ENCODE measurements around the gene MLEC. TPM values are rescaled to one million over a fixed set of nuclear protein-coding genes. Genes with fewer than 3 reads are reported as not detected.

MLEC gene
- total RNA-seq, 1 donor from 2014 or later, result 50.8 TPM

GRCh38 chr12:120750806-120751205 is 63.9 kb downstream of the MLEC start:
- peaks cover 2% of the 10 kb centered on the region for H3K27me3 Mint-ChIP-seq (ENCODE audit: unreplicated experiment)

GRCh38 chr12:120751389-120751788 is 64.4 kb downstream of the MLEC start:
- Mint-ChIP-seq H3K27me3 (ENCODE audit: unreplicated experiment) (peaks cover 2% of the 10 kb centered on the region), H3K27ac (ENCODE audit: unreplicated experiment) (no peak overlapping the region), H3K36me3 (ENCODE audit: unreplicated experiment) (peaks cover 7% of the 10 kb centered on the region), H3K9me3 (ENCODE audit: unreplicated experiment) (peaks cover 6% of the 10 kb centered on the region), H3K4me1 (ENCODE audit: low read depth, unreplicated experiment) (no peaks in the 10 kb centered on the region), H3K4me3 (ENCODE audit: unreplicated experiment) (no peak overlapping the region)
- no peak for TF ChIP-seq CTCF (IDR thresholded peaks at IDR 0.05; ENCODE audit: partially characterized antibody, unreplicated experiment)
- no peak for DNase-seq

More at GRCh38 chr12:120750806-120751205, 63.9 kb downstream of the MLEC start:
- TF ChIP-seq CTCF (IDR thresholded peaks at IDR 0.05; ENCODE audit: partially characterized antibody, unreplicated experiment), result no peak
- no peak overlapping the region for H3K27ac Mint-ChIP-seq (ENCODE audit: unreplicated experiment)
- H3K9me3 Mint-ChIP-seq (ENCODE audit: unreplicated experiment), result peaks cover 6% of the 10 kb centered on the region
- no peak for DNase-seq
- H3K4me3 Mint-ChIP-seq (ENCODE audit: unreplicated experiment), result no peak overlapping the region
- peaks cover 7% of the 10 kb centered on the region for H3K36me3 Mint-ChIP-seq (ENCODE audit: unreplicated experiment)
- H3K4me1 Mint-ChIP-seq (ENCODE audit: low read depth, unreplicated experiment), result no peaks in the 10 kb centered on the region

Other genes with a start within 250 kb of the MLEC start
- 405 TPM for gene COX6A1, start 249.0 kb upstream of the MLEC start, total RNA-seq (ENCODE audit: unreplicated experiment)
- 25.2 TPM for gene TRIAP1, start 240.8 kb upstream of the MLEC start, total RNA-seq (ENCODE audit: unreplicated experiment)
- gene GATC, start 240.7 kb upstream of the MLEC start, total RNA-seq (ENCODE audit: unreplicated experiment), result 16.8 TPM
- 210 TPM for gene SRSF9, start 217.4 kb upstream of the MLEC start, total RNA-seq (ENCODE audit: unreplicated experiment)
- 403 TPM for gene DYNLL1, start 191.0 kb upstream of the MLEC start, total RNA-seq (ENCODE audit: unreplicated experiment)
- gene COQ5, start 158.0 kb upstream of the MLEC start, total RNA-seq (ENCODE audit: unreplicated experiment), result 32.0 TPM
- gene RNF10, start 152.8 kb upstream of the MLEC start, total RNA-seq (ENCODE audit: unreplicated experiment), result 188 TPM
- gene POP5, start 105.7 kb upstream of the MLEC start, total RNA-seq (ENCODE audit: unreplicated experiment), result 29.2 TPM
- gene CABP1, start 46.5 kb upstream of the MLEC start, total RNA-seq (ENCODE audit: unreplicated experiment), result 0.83 TPM
- gene UNC119B, start 23.3 kb downstream of the MLEC start, total RNA-seq (ENCODE audit: unreplicated experiment), result 16.2 TPM
- gene ACADS, start 38.7 kb downstream of the MLEC start, total RNA-seq (ENCODE audit: unreplicated experiment), result 8.1 TPM
- gene SPPL3, start 217.2 kb downstream of the MLEC start, total RNA-seq (ENCODE audit: unreplicated experiment), result 53.4 TPM

Measured in glutamatergic neuron (in vitro differentiated cells).